HG02938 (cell line): ENCODE measurements around the gene ZBTB40.

Experiments
- ATAC-seq: cut with Tn5 transposase; IDR thresholded peaks from one replicate; pipeline ENCODE4 v1.9.1; 2021; ENCODE audit warnings: mild to moderate bottlenecking, moderate library complexity; ENCODE audit not compliant: unreplicated experiment

ZBTB40 gene, protein sequence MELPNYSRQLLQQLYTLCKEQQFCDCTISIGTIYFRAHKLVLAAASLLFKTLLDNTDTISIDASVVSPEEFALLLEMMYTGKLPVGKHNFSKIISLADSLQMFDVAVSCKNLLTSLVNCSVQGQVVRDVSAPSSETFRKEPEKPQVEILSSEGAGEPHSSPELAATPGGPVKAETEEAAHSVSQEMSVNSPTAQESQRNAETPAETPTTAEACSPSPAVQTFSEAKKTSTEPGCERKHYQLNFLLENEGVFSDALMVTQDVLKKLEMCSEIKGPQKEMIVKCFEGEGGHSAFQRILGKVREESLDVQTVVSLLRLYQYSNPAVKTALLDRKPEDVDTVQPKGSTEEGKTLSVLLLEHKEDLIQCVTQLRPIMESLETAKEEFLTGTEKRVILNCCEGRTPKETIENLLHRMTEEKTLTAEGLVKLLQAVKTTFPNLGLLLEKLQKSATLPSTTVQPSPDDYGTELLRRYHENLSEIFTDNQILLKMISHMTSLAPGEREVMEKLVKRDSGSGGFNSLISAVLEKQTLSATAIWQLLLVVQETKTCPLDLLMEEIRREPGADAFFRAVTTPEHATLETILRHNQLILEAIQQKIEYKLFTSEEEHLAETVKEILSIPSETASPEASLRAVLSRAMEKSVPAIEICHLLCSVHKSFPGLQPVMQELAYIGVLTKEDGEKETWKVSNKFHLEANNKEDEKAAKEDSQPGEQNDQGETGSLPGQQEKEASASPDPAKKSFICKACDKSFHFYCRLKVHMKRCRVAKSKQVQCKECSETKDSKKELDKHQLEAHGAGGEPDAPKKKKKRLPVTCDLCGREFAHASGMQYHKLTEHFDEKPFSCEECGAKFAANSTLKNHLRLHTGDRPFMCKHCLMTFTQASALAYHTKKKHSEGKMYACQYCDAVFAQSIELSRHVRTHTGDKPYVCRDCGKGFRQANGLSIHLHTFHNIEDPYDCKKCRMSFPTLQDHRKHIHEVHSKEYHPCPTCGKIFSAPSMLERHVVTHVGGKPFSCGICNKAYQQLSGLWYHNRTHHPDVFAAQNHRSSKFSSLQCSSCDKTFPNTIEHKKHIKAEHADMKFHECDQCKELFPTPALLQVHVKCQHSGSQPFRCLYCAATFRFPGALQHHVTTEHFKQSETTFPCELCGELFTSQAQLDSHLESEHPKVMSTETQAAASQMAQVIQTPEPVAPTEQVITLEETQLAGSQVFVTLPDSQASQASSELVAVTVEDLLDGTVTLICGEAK

DNA sequence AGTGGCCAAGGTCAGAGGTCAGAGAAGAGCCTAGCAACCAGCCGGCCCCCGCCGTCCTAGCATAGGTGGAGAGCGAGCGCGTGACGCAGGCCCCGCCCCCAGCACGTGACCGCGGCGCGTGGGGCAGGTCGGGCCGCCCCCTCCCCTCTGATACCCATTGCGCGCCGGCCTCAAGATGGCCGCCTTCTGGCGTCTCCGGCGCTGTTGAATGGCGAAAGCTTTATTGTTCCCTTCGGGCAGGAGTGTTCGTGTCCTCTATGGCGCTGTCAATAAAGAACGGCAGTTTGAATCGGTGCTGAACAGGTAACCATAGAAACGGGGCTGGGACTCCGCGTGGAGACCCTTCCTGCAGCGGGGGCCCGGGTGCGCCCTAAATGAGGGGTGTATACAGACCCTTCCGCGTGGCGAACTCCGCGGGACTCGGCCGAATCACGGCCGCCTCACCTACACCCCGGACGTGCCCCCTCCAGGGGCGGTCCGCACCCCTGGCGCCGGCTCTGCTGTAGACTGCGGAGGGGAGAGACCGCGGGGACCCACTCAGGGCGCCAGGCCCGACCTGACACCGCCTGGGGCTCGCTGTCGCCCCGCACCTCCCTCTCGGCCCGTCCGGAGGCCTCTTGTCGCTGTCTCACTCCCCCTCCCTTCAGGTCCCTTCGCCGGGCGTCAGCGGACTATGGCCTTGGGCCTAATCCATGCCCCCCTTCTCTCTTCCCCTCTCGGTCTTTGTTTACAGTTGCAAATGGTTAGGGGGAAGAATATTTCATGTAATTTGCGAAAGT lies at the start of gene ZBTB40:
Gene ZBTB40 (plus strand): TSS at position 150 of the 779 bp plus-strand sequence. CDS start 38,098 bp downstream, outside the sequence.
- ATAC-seq = peak; percentile 77

DNA sequence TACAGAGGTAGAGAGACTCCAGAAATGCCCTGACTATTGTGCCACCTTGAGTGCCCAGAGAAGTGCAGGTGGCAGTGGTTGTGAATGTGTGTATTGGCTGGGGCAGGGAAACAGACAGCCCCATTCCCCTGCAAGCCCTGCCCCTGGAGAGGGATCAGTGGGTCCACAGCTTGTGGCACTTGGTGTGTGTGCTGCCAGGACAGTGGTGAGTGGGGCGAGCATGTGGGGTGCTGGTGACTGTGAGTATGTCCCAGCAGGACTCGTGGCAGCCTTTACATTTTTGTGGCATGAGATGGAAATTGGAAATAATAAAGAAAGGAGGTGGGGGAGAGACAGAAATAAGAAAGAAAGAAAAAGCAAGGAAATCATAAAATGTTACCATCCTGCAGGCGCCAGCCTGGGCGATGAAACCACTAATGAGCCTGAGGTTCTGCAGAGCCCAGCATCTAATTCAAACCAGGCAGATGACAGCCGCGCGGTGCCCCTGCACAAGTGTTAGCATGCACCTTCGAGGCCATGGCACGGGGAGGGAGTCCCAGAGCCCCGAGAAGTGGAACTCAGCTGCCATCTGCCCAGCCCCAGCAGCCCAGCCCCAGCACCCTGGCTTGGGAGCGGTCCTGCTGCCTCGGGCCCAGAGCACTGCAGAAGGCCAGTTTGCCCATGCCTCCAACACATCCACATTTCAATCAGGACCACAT lies 49.1 kb upstream of the ZBTB40 start:
- no peak for ATAC-seq

DNA sequence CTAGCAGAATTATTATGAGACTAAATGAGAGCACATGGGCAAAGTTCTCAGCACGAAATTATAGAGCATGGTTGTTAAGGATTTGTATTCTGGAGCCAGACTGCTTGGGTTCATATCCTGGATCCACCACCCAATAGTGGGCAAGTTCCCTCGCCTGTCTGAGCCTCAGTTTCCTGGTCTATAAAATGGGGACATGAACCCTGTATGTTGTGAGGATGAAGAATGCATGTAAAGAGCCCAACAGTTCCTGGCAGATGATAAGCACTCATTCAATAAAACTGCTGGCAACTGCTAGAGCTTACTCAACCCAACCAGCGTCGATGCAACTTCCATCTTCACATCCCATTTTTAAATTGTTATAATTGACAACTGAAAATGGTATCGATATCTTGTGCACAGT lies 47.2 kb upstream of the ZBTB40 start:
- ATAC-seq = no peak

DNA sequence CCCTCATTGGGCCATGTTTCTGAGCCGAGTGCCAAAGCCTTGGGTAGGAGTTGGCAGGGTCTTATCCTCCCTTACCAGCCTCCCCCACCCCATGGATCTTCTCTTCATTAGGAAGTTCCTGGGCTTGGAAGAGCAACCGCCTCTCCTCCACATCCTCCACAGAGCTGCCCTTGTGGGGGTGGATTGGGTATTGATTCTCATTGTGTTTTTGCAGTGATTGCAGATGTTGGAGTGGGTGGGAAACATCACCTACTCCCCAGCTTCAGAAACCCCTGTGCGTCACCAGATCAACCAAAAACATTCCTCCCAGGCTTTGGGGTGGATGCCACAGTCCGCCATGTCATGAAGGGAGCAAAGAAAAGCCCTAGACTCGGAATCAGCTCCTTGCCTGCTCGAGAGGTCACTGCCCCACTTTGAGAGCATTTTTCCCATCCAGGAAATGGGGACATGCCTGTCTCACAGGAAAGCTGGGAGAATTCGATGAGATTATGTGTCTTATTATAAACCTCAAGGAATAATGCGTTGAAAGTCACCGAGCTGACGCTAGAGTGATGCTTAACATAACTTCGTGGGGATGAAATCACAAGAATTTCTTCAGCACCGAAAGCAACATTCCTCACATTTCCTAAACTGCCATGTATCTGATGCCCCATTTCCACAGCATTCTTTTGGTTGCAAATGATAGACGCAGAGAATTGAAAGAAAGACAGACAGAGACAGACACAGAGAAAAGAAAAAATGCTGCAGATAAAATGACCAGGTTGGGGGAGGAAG lies 44.7 kb upstream of the ZBTB40 start:
- ATAC-seq = no peak

DNA sequence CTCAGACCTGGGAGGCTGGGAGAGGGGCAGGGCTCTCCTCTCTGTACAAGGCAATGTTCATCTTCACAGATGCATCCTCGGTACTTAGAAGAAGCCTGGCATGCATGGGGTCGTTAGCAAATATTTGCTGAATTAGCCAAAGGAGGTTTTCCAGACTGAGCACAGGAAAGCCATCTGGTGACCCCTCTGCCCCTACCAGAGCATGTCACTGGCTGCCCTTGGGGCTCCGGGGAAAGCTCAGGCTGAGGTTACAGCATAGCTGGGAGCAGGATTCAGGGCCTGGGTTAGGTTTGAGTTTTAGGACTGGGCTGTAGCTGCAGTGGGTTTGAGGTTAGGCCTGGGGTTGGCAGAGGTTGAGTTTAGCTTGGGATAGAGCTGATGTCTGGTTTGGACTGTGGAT lies 43.4 kb upstream of the ZBTB40 start:
- no peak for ATAC-seq

DNA sequence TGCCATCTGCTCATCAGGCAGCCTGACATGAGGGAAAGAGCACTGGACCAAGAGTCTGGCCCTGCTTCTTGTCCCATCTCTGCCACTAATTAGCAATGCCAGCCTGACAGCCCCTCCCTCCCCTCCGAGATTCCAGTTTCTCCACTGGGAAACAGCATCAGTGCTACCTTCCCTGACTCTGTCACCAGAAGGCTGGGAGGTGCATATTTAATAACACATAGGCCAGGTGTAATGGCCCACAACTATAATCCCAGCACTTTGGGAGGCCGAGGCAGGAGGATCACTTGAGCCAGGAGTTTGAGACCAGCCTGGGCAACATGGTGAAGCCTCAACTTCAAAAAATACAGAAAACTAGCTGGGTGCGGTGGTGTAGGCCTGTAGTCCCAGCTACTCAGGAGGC lies 41.2 kb upstream of the ZBTB40 start:
- ATAC-seq = no peak

DNA sequence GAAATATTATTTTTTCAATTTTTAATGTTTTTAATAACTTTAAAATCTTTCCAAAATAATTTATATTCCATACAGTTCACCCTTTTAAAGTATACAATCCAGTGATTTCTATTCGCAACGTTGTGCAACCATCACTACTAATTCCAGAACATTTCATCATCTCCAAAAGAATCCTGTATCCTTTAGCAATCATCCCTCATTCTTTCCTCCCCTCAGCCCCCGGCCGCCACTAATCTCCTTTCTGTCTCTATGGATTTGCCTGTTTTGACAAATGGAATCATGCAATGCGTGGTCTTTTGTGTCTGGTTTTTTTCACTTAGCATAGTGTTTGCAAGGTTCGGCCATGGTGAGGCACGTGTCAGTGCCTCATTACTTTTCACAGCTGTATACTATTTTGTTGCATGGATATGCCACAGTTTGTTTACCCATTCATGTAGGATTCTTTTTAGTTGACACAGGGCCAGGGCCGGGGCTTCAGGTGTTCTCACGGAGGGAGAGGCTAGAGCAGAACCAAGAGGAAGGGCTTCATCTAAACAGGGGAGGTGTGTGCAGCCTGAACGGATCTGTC lies 40.6 kb upstream of the ZBTB40 start:
- ATAC-seq = no peak

DNA sequence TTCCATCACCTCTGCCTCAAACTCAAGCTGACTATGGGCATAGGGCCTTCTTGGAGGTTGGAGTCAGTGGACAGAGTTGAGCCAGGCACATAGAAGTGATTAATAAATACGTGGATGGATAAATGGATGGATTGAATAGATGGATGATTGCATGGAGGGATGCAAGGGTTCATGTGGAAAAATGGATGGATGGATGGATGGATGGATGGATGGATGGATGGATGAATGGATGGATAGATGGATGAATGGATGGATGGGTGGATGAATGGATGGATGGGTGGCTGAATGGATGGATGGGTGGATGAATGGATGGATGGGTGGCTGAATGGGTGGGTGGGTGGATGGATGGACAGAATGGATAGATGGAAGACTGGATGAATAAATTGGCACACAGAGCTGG lies 40.1 kb upstream of the ZBTB40 start:
- no peak for ATAC-seq

DNA sequence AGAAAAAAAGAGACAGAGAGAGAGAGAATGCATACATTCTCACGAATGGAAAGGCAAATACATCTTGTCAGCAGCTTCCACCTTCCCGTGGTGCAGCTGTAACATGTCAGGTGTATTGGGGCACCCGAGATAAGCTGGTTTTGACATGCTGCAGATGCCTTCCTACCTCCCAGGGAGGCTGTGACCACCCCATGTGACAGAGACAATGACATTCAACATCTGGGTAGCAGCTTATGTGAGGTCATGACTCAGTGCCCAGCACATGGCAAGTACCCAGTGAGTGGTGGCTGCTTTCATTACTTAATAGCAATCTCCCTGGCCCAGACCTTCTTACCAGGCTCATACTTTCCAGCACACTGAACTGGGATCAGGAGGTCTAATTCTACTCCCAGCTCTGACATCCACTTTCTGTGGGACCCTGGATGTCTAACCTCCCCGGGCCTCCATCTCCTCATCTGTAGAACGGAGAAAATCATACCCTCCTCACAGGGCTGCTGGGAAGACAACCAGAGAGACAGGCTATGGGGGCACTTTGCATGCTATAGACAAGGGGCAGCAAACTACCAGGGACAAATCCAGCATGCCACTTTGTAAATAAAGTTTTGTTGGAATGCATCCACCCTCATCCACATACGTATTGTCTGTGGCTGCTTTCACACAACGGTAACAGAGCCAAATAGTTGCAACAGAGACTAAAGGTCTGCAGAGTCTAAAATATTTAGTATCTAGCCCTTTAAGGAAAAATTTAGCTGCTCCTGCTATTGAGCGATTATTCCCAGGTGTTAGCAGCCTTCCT lies 38.5 kb upstream of the ZBTB40 start:
- ATAC-seq = no peak

DNA sequence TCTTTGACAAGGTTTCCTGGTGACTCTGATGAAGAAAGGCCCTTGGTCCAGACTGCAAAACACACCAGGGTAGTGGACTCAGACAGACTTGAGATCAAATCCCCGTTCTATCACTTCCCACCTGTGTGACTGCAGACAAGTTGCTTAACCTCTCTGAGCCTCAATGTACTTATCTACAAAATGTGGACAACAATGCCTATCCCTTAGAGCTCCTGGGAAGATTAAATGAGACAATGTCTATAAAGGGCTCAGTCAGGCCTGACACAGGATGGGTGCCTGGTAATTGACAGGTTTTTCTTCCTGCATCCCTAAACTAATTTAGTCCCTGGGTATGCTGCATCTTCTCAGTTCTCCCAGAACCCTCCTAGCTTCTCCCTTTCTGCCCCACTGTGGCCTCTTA lies 37.9 kb upstream of the ZBTB40 start:
- ATAC-seq = no peak

DNA sequence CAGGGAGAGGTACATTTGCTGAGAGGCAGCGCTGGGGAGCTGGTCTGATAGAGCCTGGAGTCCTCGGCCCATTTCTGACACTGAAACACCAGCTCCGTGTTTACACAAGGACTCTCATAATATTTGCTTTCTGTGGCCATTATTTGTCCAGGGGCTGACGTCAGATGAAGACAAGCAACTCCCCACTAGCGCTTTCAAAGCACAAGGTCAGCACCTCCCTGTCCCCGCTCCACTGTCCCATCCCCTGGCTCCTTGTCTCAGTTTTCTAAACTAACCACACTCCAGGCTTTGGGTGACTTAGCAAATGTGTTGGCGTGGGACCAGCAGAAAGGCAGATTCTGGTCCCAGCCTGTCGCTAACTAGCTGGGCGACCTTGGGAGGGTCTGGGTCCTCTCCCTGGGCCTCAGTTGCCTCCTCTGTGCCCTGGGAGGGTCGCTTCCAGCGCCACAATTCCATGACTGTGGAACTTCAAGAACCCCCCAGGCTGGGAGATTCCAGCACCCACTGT lies 37.4 kb upstream of the ZBTB40 start:
- no peak for ATAC-seq

DNA sequence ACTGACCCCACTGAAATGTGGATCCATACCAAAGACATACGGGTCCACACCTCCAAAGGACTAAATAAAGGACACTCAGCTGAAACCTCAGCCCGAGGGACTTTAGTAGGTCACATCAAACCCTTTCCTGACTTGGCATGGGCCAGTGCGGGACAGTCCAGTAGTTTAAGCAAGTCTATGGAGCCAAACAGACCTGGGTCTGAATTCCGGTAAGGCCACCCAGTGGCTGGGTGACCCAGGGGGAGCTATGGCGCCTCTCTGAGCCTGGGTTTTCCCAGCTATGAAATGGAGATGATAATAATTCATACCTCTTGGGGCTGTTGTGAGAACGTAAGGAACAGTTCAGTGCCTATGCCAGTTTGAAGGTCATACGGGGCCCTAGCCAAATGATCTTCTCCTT lies 36.2 kb upstream of the ZBTB40 start:
- no peak for ATAC-seq

DNA sequence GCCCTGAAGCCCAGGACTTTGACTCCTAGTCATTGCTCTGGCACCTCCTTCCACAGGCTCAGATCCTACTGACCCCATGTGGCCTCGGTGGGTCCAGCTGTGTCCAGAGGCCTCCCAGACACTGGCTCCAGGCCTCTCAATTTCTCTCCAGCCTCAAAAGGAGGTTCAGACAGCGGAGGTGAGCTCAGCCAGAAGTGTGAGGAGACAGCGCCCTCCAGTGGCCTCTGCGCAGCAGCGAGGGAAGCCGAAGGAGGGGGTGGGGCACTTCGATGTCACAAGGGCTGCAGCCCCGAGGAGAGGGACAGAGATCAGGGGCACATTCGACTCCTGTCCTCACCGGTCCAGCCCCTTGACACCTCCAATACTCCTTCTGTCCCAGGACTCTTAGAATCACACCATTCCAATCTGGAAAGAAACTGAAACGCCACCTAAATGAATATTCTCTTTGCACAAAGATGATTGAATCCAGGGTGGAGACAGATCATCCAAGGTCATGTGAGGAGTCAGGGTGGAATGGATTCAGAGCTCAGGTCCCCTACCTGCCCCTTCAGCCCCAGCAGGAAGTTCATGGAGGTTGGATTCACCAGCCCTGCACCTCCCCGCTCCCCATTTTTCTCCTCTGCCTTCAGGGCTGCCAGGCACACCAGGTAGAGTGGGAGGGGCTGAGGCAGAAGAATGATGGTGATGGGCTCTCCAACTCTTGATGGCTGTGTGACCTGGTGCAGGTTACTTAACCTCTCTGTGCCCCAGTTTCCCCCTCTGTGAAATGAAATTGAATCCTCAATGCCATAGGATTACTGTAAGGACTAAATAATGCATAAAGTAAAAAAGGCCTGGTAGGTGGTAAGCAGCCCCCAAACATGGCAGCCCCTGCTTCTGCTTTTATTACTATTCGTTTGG lies 34.8 kb upstream of the ZBTB40 start:
- no peak for ATAC-seq

DNA sequence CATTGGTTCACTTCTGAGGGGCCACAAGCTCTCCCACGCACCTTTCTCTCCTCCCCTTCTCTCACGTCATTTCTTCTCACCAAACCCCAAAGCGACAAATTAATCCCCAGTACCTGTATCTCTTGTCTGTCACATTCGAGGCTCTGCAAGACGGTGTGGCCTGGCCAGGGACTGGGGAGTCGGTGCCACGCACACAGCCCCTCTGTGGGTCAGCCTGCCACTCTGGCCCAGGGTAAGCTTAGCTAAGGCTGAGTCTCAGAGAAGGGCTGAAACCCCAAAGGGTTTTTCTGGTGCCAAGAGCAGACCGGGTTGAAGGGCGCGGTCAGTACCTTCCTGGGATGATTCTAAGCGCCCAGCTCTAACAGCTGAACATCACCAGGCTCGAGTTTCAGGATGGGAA lies 34.2 kb upstream of the ZBTB40 start:
- ATAC-seq = no peak

DNA sequence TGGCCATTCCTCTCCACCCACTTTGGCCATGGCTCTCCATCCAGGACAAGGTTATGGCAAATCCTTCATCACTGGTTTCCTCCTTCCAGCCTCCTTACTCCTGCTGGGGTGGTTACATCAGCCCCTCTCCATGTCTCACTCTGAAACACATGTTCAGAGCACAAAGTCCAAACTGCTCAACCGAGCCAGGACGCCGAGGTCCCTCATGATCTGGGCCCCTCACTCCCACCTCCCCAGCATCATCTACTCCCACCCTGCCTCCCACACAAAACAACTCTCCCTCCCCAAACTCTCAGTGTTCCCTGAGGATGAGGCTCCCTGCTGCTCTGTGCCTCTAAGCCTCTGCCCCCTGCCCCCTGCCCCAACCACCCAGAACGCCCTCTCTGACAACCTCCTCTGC lies 33.3 kb upstream of the ZBTB40 start:
- no peak for ATAC-seq

DNA sequence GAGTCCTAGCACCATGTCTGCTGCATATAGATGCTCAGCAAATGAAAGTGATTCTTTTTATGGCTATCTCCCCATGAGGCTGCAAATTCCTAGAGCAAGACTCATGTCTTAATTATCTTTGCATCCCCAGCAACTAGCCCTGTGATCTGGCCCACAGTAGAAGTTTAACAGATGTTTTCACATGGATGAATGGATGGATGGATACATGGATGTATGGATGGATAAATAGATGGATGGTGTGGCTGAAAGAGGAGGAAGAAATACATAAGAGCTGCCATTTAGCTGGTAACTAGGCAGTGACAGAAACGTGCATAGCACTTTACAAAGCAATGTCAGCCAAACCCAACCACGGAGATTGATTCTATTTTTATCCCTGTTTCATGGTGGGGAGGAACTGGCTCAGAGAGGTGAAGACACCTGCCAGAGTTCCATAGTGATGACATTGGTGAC lies 32.7 kb upstream of the ZBTB40 start:
- no peak for ATAC-seq
